HCT116 (cell line): ENCODE data around the gene MRPL21. TPM values are rescaled to one million over a fixed set of nuclear protein-coding genes. Genes with fewer than 3 reads are reported as not detected.

Experiments used
- ATAC-seq: fragments of 200-7000 bp; cut with Tn5 transposase; 2 replicates; pipeline ENCODE4 v1.9.1; 2020; ENCODE audit warnings: mild to moderate bottlenecking, moderate library complexity
- BruUV-seq: library from RNA; stranded (reverse); fragments of 400-500 nt; replicated peaks from 2 replicates; lab custom pipeline; 2021; lab: Mats Ljungman, UMichigan
- CTCF ChIA-PET: fragments of 300-600 bp; sonication (Branson Sonifier 250); formaldehyde crosslinking; loops from one replicate; lab custom pipeline; 2021; ENCODE audit warnings: antibody characterized with exemption; lab: Charles Lee
- POLR2A ChIA-PET: fragments of 300-600, 350-600 bp; sonication (Branson Sonifier 250); formaldehyde crosslinking; loops from one replicate; lab custom pipeline; 2021; ENCODE audit warnings: antibody characterized with exemption; lab: Charles Lee
- RAD21 ChIA-PET, 2 experiments: fragments of 300-600 bp; sonication (Branson Sonifier 250); formaldehyde crosslinking; loops; one replicate each; lab custom pipeline; 2023; ENCODE audit warnings: low total read pairs in 2 of 2; ENCODE audit not compliant: uncharacterized antibody in 2 of 2, unreplicated experiment in 2 of 2, low non-redundant PET in 1 of 2; lab: Charles Lee
- DNase-seq: peaks from one replicate; pipeline ENCODE4 v3.0.0-alpha.2; 2010; ENCODE audit warnings: low read depth, low spot score
- H2AFZ ChIP-seq: fragments of 200-600 bp; shearing (Covaris generic), sonication (generic); 2 replicates; pipeline ENCODE4 v1.6.1; 2017; ENCODE audit warnings: low read depth, mixed run types, mixed read lengths, antibody characterized with exemption, low read length; ENCODE audit not compliant: poor library complexity, severe bottlenecking
- H3K27ac ChIP-seq: 2 replicates; pipeline ENCODE4 v1.5.1; 2012; ENCODE audit warnings: low read depth, low read length
- H3K27me3 ChIP-seq: fragments of 200-600 bp; sonication (generic); 2 replicates; pipeline ENCODE4 v1.6.1; 2016; ENCODE audit warnings: mixed run types, low read length, mixed read lengths; ENCODE audit not compliant: insufficient read depth
- H3K36me3 ChIP-seq, 2 experiments: fragments of 200-500 bp in 1 of 2; fragments of 200-600 bp in 1 of 2; sonication (Bioruptor generic) in 1 of 2; sonication (generic) in 1 of 2; 2 replicates each; pipeline versions ENCODE4 v1.5.1 to v1.6.1; 2014 to 2016; ENCODE audit warnings: low read length in 2 of 2, inconsistent platforms in 1 of 2, mixed read lengths in 1 of 2, mixed run types in 1 of 2; ENCODE audit not compliant: insufficient read depth in 2 of 2, control insufficient read depth in 1 of 2
- H3K4me1 ChIP-seq, 2 experiments: fragments of 200-600 bp in 1 of 2; sonication (generic) in 1 of 2; 2 replicates each; pipeline versions ENCODE4 v1.5.1 to v1.6.1; 2012 to 2017; ENCODE audit warnings: low read length in 2 of 2, inconsistent platforms in 1 of 2, mild to moderate bottlenecking in 1 of 2, mixed read lengths in 1 of 2, mixed run types in 1 of 2, moderate library complexity in 1 of 2; ENCODE audit not compliant: insufficient read depth in 2 of 2, control insufficient read depth in 1 of 2
- H3K4me2 ChIP-seq: fragments of 200-600 bp; sonication (generic); 2 replicates; pipeline ENCODE4 v1.6.1; 2017; ENCODE audit warnings: mixed run types, low read length, mixed read lengths
- H3K4me3 ChIP-seq, 2 experiments: fragments of 200-600 bp in 1 of 2; sonication (generic) in 1 of 2; replicated peaks in 1 of 2; 2 replicates each; pipeline ENCODE4 v1.5.1; 2011 to 2016; ENCODE audit warnings: low read length in 2 of 2, control low read depth in 1 of 2, low read depth in 1 of 2, mild to moderate bottlenecking in 1 of 2, mixed read lengths in 1 of 2, mixed run types in 1 of 2
- H3K79me2 ChIP-seq: fragments of 200-600 bp; sonication (generic); 2 replicates; pipeline ENCODE4 v1.6.1; 2017; ENCODE audit warnings: mild to moderate bottlenecking, mixed run types, low read length, moderate library complexity, mixed read lengths; ENCODE audit not compliant: insufficient read depth
- H3K9ac ChIP-seq: fragments of 200-600 bp; sonication (generic); 2 replicates; pipeline ENCODE4 v1.6.1; 2016; ENCODE audit warnings: low read length, mixed read lengths
- H3K9me2 ChIP-seq: fragments of 200-600 bp; sonication (generic), shearing (Covaris generic); 2 replicates; pipeline ENCODE4 v1.6.1; 2017; ENCODE audit warnings: mixed run types, mild to moderate bottlenecking, moderate library complexity; ENCODE audit not compliant: insufficient read depth
- H3K9me3 ChIP-seq, 2 experiments: fragments of 200-500 bp in 1 of 2; fragments of 200-600 bp in 1 of 2; sonication (Bioruptor generic) in 1 of 2; sonication (generic) in 1 of 2; 2 replicates each; pipeline ENCODE4 v1.6.1; 2014 to 2017; ENCODE audit warnings: low read length in 2 of 2, mixed read lengths in 2 of 2, inconsistent platforms in 1 of 2, low read depth in 1 of 2, mild to moderate bottlenecking in 1 of 2, mixed run types in 1 of 2, moderate library complexity in 1 of 2; ENCODE audit not compliant: control insufficient read depth in 1 of 2, insufficient read depth in 1 of 2
- H4K20me1 ChIP-seq: fragments of 200-600 bp; sonication (generic), shearing (Covaris generic); 2 replicates; pipeline ENCODE4 v1.6.1; 2017; ENCODE audit warnings: mixed run types, mild to moderate bottlenecking, moderate library complexity; ENCODE audit not compliant: insufficient read depth
- ATF3 ChIP-seq: IDR thresholded peaks from 2 replicates; pipeline ENCODE4 v1.6.1; 2012
- CTCF ChIP-seq, 3 experiments: fragments of 200-600 bp in 1 of 3; sonication (generic) in 1 of 3; IDR thresholded peaks in 2 of 3; conservative IDR thresholded peaks in 1 of 3; 2 replicates each; pipeline ENCODE4 v1.5.1; 2012 to 2017; ENCODE audit warnings: low read depth in 2 of 3, low read length in 2 of 3, antibody characterized with exemption in 1 of 3, borderline replicate concordance in 1 of 3, control low read depth in 1 of 3, mild to moderate bottlenecking in 1 of 3, mixed read lengths in 1 of 3, mixed run types in 1 of 3, moderate library complexity in 1 of 3; ENCODE audit not compliant: insufficient read depth in 1 of 3
- EGR1 ChIP-seq: IDR thresholded peaks from 2 replicates; pipeline ENCODE4 v1.6.1; 2012; ENCODE audit warnings: low read depth
- EZH2 ChIP-seq: fragments of 200-600 bp; sonication (generic); IDR thresholded peaks from 2 replicates; pipeline ENCODE4 v1.6.1; 2017; ENCODE audit warnings: antibody characterized with exemption, mixed run types
- EZH2phosphoT487 ChIP-seq: fragments of 200-600 bp; IDR thresholded peaks from 2 replicates; pipeline ENCODE4 v1.6.1; 2018; ENCODE audit warnings: antibody characterized with exemption, borderline replicate concordance
- FOSL1 ChIP-seq: IDR thresholded peaks from 2 replicates; pipeline ENCODE4 v1.6.1; 2012; ENCODE audit warnings: low read depth
- JUND ChIP-seq: IDR thresholded peaks from 2 replicates; pipeline ENCODE4 v1.6.1; 2012
- POLR2A ChIP-seq: IDR thresholded peaks from 2 replicates; pipeline ENCODE4 v1.7.0; 2011; ENCODE audit warnings: borderline replicate concordance; ENCODE audit not compliant: insufficient read depth, insufficient read length; ENCODE audit errors: extremely low read depth
- RAD21 ChIP-seq: IDR thresholded peaks from 2 replicates; pipeline ENCODE4 v1.6.1; 2012; ENCODE audit warnings: low read depth, mild to moderate bottlenecking
- REST ChIP-seq: IDR thresholded peaks from 2 replicates; pipeline ENCODE4 v1.6.1; 2012; ENCODE audit warnings: low read depth
- SIN3A ChIP-seq: IDR thresholded peaks from 2 replicates; pipeline ENCODE4 v1.6.1; 2012; ENCODE audit warnings: low read depth
- SRF ChIP-seq: IDR thresholded peaks from 2 replicates; pipeline ENCODE4 v1.6.1; 2012; ENCODE audit warnings: low read depth
- YY1 ChIP-seq: IDR thresholded peaks from 2 replicates; pipeline ENCODE4 v1.6.1; 2011; ENCODE audit warnings: low read length, low read depth, moderate library complexity, mild to moderate bottlenecking; ENCODE audit not compliant: insufficient replicate concordance; ENCODE audit errors: extremely low read depth
- ZBTB33 ChIP-seq: IDR thresholded peaks from 2 replicates; pipeline ENCODE4 v1.6.1; 2011; ENCODE audit warnings: mild to moderate bottlenecking, low read length, moderate library complexity; ENCODE audit not compliant: insufficient replicate concordance; ENCODE audit errors: extremely low read depth
- intact Hi-C: fragments of 100-400 bp; cut with micrococcal nuclease; formaldehyde crosslinking; loops from 2 replicates; pipeline ENCODE4 v1.10.0; 2022
- total RNA-seq: library from RNA; stranded (reverse); gene quantifications from one replicate; pipeline ENCODE4 v1.2.1, GENCODE V29; 2021; ENCODE audit not compliant: unreplicated experiment

Gene MRPL21
- total RNA-seq, 1 experiment from 2014 or later: 90.2 TPM

GRCh38 chr11:68932358-68932757, 28.7 kb upstream of the MRPL21 start:
- H3K9me3 ChIP-seq: no peaks in the 10 kb centered on the region
- H2AFZ ChIP-seq: no peak overlapping the region
- intact Hi-C loops: no loop called here
- TF ChIP-seq POLR2A: no peak
- TF ChIP-seq EGR1: no peak
- no peak for TF ChIP-seq EZH2
- no peak for TF ChIP-seq JUND
- no peak for TF ChIP-seq RAD21
- TF ChIP-seq SRF: no peak
- TF ChIP-seq SIN3A: no peak
- no peak for TF ChIP-seq FOSL1
- no peak for TF ChIP-seq EZH2phosphoT487
- no peak for TF ChIP-seq ATF3
- TF ChIP-seq CTCF (IDR thresholded peaks at IDR 0.05 in 2 of 3, conservative IDR thresholded peaks at IDR 0.05 in 1 of 3; ENCODE audit: borderline replicate concordance in 1 of 3, insufficient read depth in 1 of 3, low read depth in 2 of 3, low read length in 2 of 3): no peak
- no peak for TF ChIP-seq YY1
- TF ChIP-seq REST: no peak
- no peak for TF ChIP-seq ZBTB33
- H3K27ac ChIP-seq: no peak overlapping the region
- peaks cover 7% of the 10 kb centered on the region; the same call in 1 of the 2 replicates for H3K79me2 ChIP-seq
- H3K4me3 ChIP-seq: no peak overlapping the region
- ChIA-PET RAD21 (no interaction called here), POLR2A (no interaction called here), CTCF (no interaction called here)
- no peak for ATAC-seq
- H3K4me2 ChIP-seq: no peak overlapping the region
- no peak overlapping the region for H3K9ac ChIP-seq
- no TSS peak for BruUV-seq
- no peaks in the 10 kb centered on the region for H4K20me1 ChIP-seq
- H3K27me3 ChIP-seq: no peaks in the 10 kb centered on the region
- H3K36me3 ChIP-seq: peaks cover 22% of the 10 kb centered on the region in 2 experiments
- H3K9me2 ChIP-seq: no peaks in the 10 kb centered on the region
- H3K4me1 ChIP-seq: no peaks in the 10 kb centered on the region
- no peak for DNase-seq
